Measurements from ENCODE around the gene GDPGP1.
"Not testable (repeated sequence)": the region's sequence is repeated elsewhere in the genome, so short reads cannot be mapped to it uniquely, and the experiment has no call there.

The GDPGP1 gene

GRCh38 chr15:90249203-90249863, 15.3 kb downstream of the GDPGP1 start, which contains the start of gene TTLL13:
TTLL13 (plus strand) TSS chr15:90249556; CDS start chr15:90250631, 1,075 bp downstream.
- H3K4me3 ChIP-seq (ENCODE audit: low read depth, low read length) = peak within 1 kb of the TSS; percentile 67
- no peak for TF ChIP-seq CTCF (IDR thresholded peaks at IDR 0.05; ENCODE audit: low read depth, low read length)

GRCh38 chr15:90257776-90258175, 23.8 kb downstream of the GDPGP1 start:
- no peak for TF ChIP-seq CTCF (IDR thresholded peaks at IDR 0.05; ENCODE audit: low read depth, low read length)
- H3K4me3 ChIP-seq (ENCODE audit: low read depth, low read length) = no peak overlapping the region

- H3K4me3 ChIP-seq (ENCODE audit: low read depth, low read length) = no peak overlapping the region
- no peak for TF ChIP-seq CTCF (IDR thresholded peaks at IDR 0.05; ENCODE audit: low read depth, low read length)
These were observed 25.5 kb downstream of the GDPGP1 start for GRCh38 chr15:90259524-90259923.

GRCh38 chr15:90260731-90261130, 26.7 kb downstream of the GDPGP1 start:
- H3K4me3 ChIP-seq (ENCODE audit: low read depth, low read length) = not testable (repeated sequence)

- TF ChIP-seq CTCF (IDR thresholded peaks at IDR 0.05; ENCODE audit: low read depth, low read length) = no peak
- no peak overlapping the region for H3K4me3 ChIP-seq (ENCODE audit: low read depth, low read length)
These were observed 27.8 kb downstream of the GDPGP1 start for GRCh38 chr15:90261811-90262210.

GRCh38 chr15:90262426-90262825, 28.4 kb downstream of the GDPGP1 start:
- no peak overlapping the region for H3K4me3 ChIP-seq (ENCODE audit: low read depth, low read length)
- TF ChIP-seq CTCF (IDR thresholded peaks at IDR 0.05; ENCODE audit: low read depth, low read length) = no peak

GRCh38 chr15:90264671-90265070, 30.7 kb downstream of the GDPGP1 start:
- no peak for TF ChIP-seq CTCF (IDR thresholded peaks at IDR 0.05; ENCODE audit: low read depth, low read length)
- peak overlapping the region; percentile 88 for H3K4me3 ChIP-seq (ENCODE audit: low read depth, low read length)

Data from WI38 (cell line).